Pons (tissue), 1 donor: Measurements from ENCODE around the gene CCDC47.

Experiments
- DNase-seq: peaks from one replicate; pipeline ENCODE4 v3.0.0-alpha.2; 2016; ENCODE audit warnings: low spot score

Gene CCDC47

GRCh38 chr17:63785556-63785955 is 12.2 kb upstream of the CCDC47 start:
- DNase-seq: no peak

DNA sequence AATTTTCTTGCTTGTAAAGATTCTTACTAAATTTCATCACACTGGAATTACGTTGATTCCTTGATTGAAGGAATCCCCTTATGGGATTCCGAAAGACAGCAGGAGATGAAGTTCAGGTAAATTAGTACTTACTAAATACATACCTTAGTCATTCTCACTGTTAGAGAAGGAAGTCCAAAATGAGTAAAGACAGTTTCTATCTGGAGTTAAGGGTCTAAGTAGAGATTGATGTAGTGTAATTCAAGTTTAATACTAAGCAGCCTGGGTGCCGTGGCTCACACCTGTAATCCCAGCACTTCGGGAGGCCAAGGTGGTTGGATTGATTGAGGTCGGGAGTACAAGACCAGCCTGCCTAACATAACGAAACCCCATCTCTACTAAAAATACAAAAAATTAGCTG is 10.1 kb upstream of the CCDC47 start:
- no peak for DNase-seq

DNA sequence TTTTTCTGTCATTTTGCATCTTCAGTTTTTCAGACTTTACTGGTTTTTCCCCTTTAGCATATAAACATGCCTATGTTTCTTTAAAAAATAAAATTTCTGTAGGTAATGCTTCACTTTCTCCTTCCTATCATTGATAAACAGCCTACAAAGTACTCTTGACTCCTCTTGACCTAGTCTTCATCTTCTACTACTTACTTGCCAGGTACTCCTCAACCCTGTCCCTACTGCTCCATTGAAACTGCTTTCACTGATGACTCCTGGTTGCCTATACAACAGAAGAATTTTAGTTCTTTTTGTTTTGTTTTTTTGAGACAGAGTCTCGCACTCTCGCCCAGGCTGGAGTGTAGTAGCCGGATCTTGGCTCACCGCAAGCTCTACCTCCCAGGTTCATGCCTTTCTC is 7.5 kb upstream of the CCDC47 start:
- no peak for DNase-seq

DNA sequence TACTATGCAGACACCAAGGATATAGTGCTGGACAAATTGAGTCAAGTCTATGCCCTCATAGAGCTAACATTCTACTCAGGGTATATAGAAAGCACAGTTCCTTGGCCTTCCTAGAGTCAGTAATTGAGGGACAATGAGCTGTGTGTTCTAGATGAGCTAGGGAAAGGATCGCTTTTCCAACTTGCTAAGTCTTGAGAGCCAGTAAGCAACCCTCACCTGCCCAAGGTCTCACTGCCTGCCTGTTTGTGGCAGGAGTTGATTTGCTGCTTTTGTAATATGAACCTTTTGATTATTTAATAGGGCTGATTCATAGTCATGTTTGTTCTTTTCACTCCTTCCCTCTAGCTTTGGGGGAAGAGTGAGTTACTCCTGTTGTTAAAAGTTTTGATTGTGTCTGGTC is 7.1 kb upstream of the CCDC47 start:
- DNase-seq: no peak

DNA sequence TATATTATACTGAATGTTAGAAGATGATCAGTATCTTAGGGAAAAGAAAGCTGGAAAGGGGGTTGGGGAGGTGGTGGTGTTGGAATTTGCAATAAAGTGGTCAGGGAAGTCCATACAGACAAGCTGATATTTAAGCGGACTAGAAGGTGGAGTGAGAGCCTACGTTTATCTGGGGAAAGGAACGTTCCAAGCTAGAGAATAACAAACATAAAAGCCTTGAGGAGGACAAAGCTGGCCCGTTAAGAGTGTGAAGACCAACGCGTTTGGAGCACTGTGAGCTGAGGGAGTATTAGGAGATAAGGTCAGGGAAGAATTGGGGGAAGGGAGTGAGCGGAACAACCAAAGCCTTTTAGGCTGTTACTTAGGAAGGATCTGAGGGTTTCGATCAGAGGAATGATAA is 2.0 kb upstream of the CCDC47 start:
- no peak for DNase-seq

DNA sequence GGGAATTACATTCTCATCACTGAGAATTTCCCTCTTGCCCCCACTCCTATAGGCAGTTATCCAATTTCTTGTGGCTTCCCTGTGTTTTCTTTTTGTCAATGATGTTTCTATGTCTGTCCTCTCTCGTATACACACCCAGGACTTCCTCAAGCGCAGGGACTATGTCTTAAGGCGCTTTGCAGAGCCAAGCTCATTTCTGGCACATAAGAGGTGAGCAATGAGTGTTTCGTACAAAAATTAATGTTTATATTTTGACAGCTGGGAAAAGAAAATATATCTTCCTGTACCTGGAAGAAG is 1.5 kb upstream of the CCDC47 start:
- peak; percentile 19 for DNase-seq

DNA sequence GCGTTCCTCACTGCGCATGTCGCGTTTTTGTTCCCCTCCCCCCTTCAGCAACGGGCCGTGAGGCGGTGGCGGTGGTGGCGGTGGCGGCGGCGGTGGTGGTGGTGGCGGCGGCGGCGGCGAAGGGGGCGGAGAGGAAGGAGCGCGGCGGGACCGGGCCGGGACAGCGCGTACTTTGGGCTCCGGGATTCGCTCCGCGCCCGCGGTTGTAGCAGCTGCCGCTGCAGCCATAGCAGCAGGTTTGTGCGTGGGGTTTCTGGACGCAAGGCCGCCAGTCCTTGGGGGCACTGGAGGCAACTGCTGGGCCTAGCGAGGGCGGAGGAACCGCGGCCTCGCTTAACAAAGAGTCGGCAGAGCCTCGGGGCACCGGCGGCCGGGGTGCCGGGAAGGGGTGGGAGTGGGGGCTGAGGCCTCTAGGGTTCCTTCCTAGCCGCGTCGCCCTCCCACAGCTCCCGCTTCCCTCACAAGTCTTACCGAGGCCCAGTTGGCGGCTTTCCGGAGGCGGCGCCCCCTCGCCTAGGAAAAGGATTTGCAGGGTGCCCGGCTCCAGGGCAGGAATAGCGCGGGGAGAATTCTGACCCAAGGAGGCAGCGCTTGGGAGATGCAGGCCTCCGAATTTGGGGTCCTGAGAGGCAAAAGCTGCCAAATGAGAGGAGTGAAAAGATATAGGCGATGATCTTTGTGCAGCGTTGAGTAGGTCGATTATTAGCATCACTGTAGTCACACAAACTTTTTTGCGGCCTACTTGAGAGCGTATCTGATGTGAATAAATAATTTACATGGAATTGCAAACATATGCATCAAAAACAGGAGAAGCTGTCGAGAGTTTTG is 958 bp upstream of the CCDC47 start, which contains the start of gene DDX42:
DDX42 (plus strand) TSS at position 30 of the 828 bp plus-strand sequence. CDS start 12,880 bp downstream, outside the sequence.
- DNase-seq: peak; percentile 25

DNA sequence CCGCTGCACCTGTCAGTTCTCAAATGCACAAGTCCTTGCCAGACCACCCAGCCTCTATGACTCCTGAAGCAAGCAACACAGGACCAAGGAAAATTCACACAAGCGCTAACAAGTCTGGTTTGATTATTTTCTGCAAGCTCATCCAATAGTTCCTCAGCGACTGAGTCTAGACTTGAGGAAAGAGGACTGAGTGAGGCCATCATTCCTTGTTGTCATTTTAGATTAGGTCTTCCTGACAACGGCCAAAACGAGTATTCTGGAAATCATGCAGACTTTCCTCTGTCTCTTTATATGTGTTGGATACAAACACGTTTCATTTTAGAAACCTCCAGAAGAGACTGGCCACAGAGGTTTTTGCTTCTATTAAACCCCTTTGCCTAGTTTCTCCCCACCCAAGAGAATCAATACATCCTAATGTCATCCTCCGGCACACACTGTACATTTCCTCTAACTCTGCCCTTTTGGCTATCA is 561 bp downstream of the CCDC47 start:
- peak; percentile 53 for DNase-seq

GRCh38 chr17:63768433-63768832 is 5.0 kb downstream of the CCDC47 start:
- DNase-seq: no peak

DNA sequence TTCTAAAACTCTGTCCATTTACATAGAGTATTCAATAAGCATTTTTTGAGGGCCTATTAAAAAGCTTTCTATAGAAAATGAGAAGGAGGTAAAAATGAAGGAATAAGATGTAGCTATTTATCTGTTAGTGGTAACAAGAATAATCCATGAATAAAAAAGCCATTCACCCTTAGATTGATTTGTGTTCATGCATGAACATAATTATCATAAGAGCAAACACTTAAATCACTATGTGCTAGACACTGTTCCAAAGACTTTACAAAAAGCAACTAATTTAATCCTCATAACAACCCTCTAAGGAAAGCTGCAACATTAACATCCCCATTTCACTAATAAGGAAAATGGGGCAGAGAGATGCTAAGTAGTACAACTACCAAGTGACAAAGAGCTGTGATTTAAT is 6.6 kb downstream of the CCDC47 start:
- no peak for DNase-seq

DNA sequence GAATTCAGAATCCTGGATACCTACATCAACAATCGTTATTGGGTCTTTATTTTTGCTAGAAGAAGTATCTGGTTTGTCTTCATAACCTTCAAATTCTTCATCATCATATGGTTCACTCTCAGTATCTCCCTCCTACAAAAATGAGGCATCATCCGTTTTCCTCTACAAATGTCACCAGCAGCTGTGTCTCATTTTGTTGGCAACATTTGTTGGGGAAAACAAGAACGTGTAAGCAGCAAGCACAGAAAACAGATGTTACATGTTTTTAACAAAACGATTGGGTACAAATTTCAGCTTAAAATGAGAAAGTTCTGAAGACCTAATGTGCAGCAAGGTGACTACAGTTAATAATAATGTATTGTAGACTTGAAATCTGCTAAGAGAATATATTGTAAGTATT is 8.7 kb downstream of the CCDC47 start:
- no peak for DNase-seq

DNA sequence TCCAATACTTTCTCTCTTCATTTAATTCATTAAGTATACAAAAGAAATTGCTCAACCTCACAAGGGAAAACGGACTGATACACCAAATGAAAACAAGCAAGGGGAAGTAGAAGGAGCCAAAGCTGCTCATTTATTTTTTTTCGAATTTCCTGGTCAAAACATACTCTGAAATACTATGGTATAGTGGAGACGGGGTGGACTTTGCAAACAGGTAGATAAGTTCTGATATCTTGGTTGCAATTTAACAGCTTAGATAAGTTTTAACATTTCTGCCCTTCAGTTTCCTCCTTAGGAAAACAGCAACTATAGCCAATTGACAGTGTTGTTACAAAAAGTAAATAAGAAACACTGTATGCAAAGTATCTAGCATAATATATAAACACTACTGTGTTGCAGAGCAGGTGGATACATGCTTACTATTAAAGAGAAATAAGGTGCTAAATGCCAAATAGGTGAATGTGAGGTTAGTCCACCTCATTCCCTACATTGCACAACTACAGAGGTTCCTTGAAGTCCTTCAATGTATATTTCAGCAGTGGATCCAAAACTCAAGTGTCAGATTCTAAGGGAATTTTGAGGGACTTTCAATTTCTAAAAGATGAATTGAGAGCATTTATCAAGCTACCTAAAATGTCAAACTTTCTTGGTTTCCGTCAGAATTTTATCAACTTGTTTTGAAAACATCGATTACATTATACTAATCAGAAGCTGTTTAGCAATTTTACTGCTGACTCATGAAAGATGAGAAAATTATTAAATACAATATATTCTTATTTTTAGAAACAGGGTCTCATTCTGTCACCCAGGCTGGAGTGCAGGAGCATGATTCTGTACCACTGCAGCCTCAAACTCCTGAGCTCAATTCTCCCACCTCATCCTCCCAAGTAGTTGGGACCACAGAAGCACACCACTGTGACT is 11.0 kb downstream of the CCDC47 start:
- DNase-seq: no peak

DNA sequence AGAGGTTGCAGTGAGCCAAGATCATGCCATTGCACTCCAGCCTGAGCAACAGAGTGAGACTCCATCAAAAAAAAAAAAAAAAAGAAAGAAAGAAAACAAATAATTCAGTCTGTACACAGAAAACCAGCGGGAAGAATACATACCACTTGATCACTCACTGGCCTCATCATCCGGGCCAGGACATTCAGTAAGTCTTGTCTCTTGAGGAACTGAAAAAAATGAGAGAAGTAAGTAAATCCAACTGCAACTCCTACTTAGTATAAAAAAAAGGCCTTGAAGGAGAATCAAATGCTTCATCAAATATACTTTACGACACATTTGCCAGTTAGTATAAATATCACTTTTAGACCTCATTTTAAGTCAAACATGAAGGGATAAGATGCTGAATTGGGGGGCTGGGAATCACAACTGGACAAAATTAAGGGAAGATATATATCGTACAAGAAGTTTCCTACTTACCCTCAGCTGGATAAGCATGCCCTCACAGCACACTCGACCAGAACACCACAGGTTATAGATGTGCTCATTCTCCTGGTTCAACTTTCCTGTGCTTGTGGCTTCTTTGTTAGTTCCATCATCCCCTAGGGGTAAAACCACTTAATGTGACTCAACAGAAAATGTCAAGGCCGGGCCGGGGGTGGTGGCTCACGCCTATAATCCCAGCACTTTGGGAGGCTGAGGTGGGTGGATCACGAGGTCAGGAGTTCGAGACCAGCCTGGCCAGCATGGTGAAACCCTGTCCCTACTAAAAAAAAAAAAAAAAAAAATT is 12.4 kb downstream of the CCDC47 start:
- DNase-seq: no peak

DNA sequence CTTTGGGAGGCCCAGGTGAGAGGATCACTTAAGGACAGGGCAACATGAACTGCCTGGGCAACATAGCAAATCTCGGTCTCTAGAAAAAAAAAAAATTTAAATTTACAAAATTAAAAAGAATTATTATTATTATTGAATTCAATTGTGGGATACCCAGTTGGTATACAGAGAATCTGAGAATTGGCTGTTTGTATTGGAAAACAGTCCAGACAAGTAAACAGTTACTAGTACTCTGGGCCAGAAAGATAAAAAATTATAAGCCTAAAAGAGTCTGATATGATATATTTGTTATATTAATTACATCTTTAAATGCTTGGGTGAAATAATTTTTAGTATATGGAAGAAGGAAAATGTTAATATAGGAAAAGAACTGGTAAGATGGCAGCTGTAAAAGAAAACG is 15.0 kb downstream of the CCDC47 start:
- no peak for DNase-seq

DNA sequence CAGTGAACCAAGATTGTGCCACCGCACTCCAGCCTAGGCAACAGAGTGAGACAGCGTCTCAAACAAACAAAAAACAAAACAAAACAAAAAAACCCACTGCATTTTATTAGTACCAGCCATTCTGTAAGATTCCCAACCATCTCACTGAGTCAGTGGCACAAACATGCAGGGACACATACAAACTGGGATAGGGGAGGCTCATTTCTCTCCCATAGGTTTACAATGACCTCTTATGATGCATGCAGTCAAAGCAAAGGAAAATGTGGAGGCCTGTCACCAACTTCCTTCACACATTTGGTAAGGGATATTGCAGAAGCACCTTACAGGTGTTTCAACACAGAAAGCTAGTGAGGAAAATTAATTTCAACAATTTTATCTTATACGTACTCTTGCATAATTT is 19.4 kb downstream of the CCDC47 start:
- DNase-seq: no peak

- DNase-seq: no peak
Measured at GRCh38 chr17:63753215-63753614, 20.2 kb downstream of the CCDC47 start.

DNA sequence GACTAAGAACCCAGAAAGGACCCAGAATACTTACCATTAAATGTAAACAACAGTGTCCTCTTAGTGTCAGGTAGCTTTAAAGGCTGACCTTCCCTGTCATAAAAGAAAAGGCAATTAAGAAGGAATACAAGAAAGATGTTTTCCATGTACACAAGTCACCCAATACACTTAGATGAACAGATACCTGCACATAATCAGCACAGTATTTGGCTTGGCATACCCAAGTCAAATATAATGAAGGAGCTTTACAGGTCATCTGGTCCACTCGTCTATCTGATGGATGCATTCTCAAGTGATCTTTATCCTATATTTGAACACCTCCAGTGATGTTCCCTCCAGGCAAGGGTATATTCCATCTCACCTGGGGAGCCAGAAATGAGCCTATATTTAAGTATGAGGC is 20.7 kb downstream of the CCDC47 start:
- no peak for DNase-seq

GRCh38 chr17:63751806-63752205 is 21.6 kb downstream of the CCDC47 start:
- peak; percentile 59 for DNase-seq

GRCh38 chr17:63741408-63742173 is 31.8 kb downstream of the CCDC47 start, which contains the start of gene STRADA:
Gene STRADA (minus strand): TSS chr17:63741799. CDS start chr17:63728369, 13,430 bp downstream.
- DNase-seq: peak; percentile 96

- DNase-seq: peak; percentile 32
Measured at GRCh38 chr17:63741143-63741407, 32.3 kb downstream of the CCDC47 start.

- DNase-seq: peak; percentile 26
Measured at GRCh38 chr17:63740464-63741142, 32.8 kb downstream of the CCDC47 start.
